H1 (cell line): ENCODE data around the gene SERTAD2.

Source experiments
- ATF3 ChIP-seq: IDR thresholded peaks from 2 replicates; pipeline ENCODE4 v1.6.1; 2011; ENCODE audit warnings: low read depth, mild to moderate bottlenecking, low read length; ENCODE audit not compliant: insufficient read depth
- BCL11A ChIP-seq, 2 experiments: IDR thresholded peaks; one replicate each; pipeline ENCODE4 v1.6.1; 2011; ENCODE audit warnings: low read depth in 2 of 2, low read length in 2 of 2, mild to moderate bottlenecking in 2 of 2
- CEBPB ChIP-seq: IDR thresholded peaks from 2 replicates; pipeline ENCODE4 v1.6.1; 2012; ENCODE audit warnings: low read depth, low read length
- CHD7 ChIP-seq: fragments of 300-600 bp; sonication (generic); IDR thresholded peaks from 2 replicates; pipeline ENCODE4 v1.7.1; 2012; ENCODE audit warnings: low read length, moderate library complexity, mild to moderate bottlenecking, inconsistent platforms; ENCODE audit not compliant: insufficient replicate concordance
- CTCF ChIP-seq, 3 experiments: IDR thresholded peaks; 1 replicate in 2 of 3; 2 replicates in 1 of 3; pipeline versions ENCODE4 v1.5.1 to v1.6.1; 2011; ENCODE audit warnings: low read length in 3 of 3, mild to moderate bottlenecking in 3 of 3, inconsistent platforms in 2 of 3, low read depth in 1 of 3, moderate library complexity in 1 of 3; ENCODE audit not compliant: insufficient read depth in 1 of 3; ENCODE audit errors: control extremely low read depth in 1 of 3
- EP300 ChIP-seq, 2 experiments: IDR thresholded peaks; 1 replicate in 1 of 2; 2 replicates in 1 of 2; pipeline ENCODE4 v1.6.1; 2011 to 2012; ENCODE audit warnings: low read depth in 2 of 2, low read length in 2 of 2, mild to moderate bottlenecking in 2 of 2, borderline replicate concordance in 1 of 2, inconsistent platforms in 1 of 2, moderate library complexity in 1 of 2
- POLR2A ChIP-seq, 2 experiments: IDR thresholded peaks; 1 replicate in 1 of 2; 2 replicates in 1 of 2; pipeline ENCODE4 v1.6.1; 2011; ENCODE audit warnings: low read depth in 2 of 2, low read length in 2 of 2, mild to moderate bottlenecking in 2 of 2; ENCODE audit errors: control extremely low read depth in 1 of 2
- POLR2AphosphoS5 ChIP-seq: IDR thresholded peaks from 2 replicates; pipeline ENCODE4 v1.6.1; 2011; ENCODE audit warnings: low read depth, low read length
- RAD21 ChIP-seq, 2 experiments: IDR thresholded peaks in 1 of 2; conservative IDR thresholded peaks in 1 of 2; 2 replicates each; pipeline ENCODE4 v1.6.1; 2011; ENCODE audit warnings: low read depth in 2 of 2, low read length in 2 of 2, improper control_type of control experiment in 1 of 2, inconsistent platforms in 1 of 2, mild to moderate bottlenecking in 1 of 2, moderate library complexity in 1 of 2
- SIN3A ChIP-seq, 2 experiments: IDR thresholded peaks in 1 of 2; conservative IDR thresholded peaks in 1 of 2; 2 replicates each; pipeline ENCODE4 v1.6.1; 2011 to 2012; ENCODE audit warnings: low read length in 2 of 2, improper control_type of control experiment in 1 of 2, low read depth in 1 of 2, mild to moderate bottlenecking in 1 of 2
- SUZ12 ChIP-seq: fragments of 200-600 bp; sonication (generic); IDR thresholded peaks from 2 replicates; pipeline ENCODE4 v1.6.1; 2012; ENCODE audit warnings: mild to moderate bottlenecking, inconsistent platforms, low read length, moderate library complexity, mixed read lengths
- TEAD4 ChIP-seq: IDR thresholded peaks from 2 replicates; pipeline ENCODE4 v1.6.1; 2012; ENCODE audit warnings: low read depth, low read length, inconsistent platforms, mixed read lengths

- no peak for TF ChIP-seq CHD7
- TF ChIP-seq CTCF (IDR thresholded peaks at IDR 0.05; ENCODE audit: control extremely low read depth in 1 of 3, insufficient read depth in 1 of 3, low read depth in 1 of 3, low read length in 3 of 3): no peak
- TF ChIP-seq RAD21 (IDR thresholded peaks at IDR 0.05 in 1 of 2, conservative IDR thresholded peaks at IDR 0.05 in 1 of 2; ENCODE audit: low read depth in 2 of 2, low read length in 2 of 2): no peak
- no peak for TF ChIP-seq EP300 (IDR thresholded peaks at IDR 0.05; ENCODE audit: borderline replicate concordance in 1 of 2, low read depth in 2 of 2, low read length in 2 of 2)
- no peak for TF ChIP-seq POLR2AphosphoS5
- no peak for TF ChIP-seq CEBPB
- TF ChIP-seq ATF3: no peak
- no peak for TF ChIP-seq POLR2A (IDR thresholded peaks at IDR 0.05; ENCODE audit: control extremely low read depth in 1 of 2, low read depth in 2 of 2, low read length in 2 of 2)
- TF ChIP-seq SUZ12: no peak
- TF ChIP-seq BCL11A (IDR thresholded peaks at IDR 0.05; ENCODE audit: low read depth in 2 of 2, low read length in 2 of 2): no peak
- TF ChIP-seq TEAD4: no peak
- TF ChIP-seq SIN3A (conservative IDR thresholded peaks at IDR 0.05 in 1 of 2, IDR thresholded peaks at IDR 0.05 in 1 of 2; ENCODE audit: low read depth in 1 of 2, low read length in 2 of 2): no peak
These were observed 48.7 kb downstream of the SERTAD2 start for GRCh38 chr2:64605026-64605471.
